Mucosa of stomach (tissue), 1 donor: ENCODE results near the gene GSTM4.
"Not testable (repeated sequence)": the region's sequence is repeated elsewhere in the genome, so short reads cannot be mapped to it uniquely, and the experiment has no call there.

Experiments used
- H3K27me3 ChIP-seq: one replicate; pipeline ENCODE4 v1.7.0; 2013; ENCODE audit warnings: mild to moderate bottlenecking, low read length; ENCODE audit not compliant: control insufficient read depth, insufficient read depth
- H3K36me3 ChIP-seq: one replicate; pipeline ENCODE4 v1.7.0; 2013; ENCODE audit warnings: low read length; ENCODE audit not compliant: control insufficient read depth, insufficient read depth
- H3K4me1 ChIP-seq: one replicate; pipeline ENCODE4 v1.7.0; 2013; ENCODE audit warnings: mild to moderate bottlenecking, low read length; ENCODE audit not compliant: control insufficient read depth, insufficient read depth
- H3K4me3 ChIP-seq: one replicate; pipeline ENCODE4 v1.7.0; 2013; ENCODE audit warnings: low read length
- H3K9ac ChIP-seq: one replicate; pipeline ENCODE4 v1.7.0; 2013; ENCODE audit warnings: mild to moderate bottlenecking, low read length, moderate library complexity
- H3K9me3 ChIP-seq: one replicate; pipeline ENCODE4 v1.7.0; 2013; ENCODE audit warnings: mild to moderate bottlenecking, low read length, moderate library complexity; ENCODE audit not compliant: control insufficient read depth
- donor health status: Pancreatic carcinoma.

The GSTM4 gene

GRCh38 chr1:109687109-109687508 is 31.2 kb downstream of the GSTM4 start:
- not testable (repeated sequence) for H3K27me3 ChIP-seq, H3K36me3 ChIP-seq, H3K9me3 ChIP-seq, H3K4me1 ChIP-seq, H3K9ac ChIP-seq, H3K4me3 ChIP-seq

DNA sequence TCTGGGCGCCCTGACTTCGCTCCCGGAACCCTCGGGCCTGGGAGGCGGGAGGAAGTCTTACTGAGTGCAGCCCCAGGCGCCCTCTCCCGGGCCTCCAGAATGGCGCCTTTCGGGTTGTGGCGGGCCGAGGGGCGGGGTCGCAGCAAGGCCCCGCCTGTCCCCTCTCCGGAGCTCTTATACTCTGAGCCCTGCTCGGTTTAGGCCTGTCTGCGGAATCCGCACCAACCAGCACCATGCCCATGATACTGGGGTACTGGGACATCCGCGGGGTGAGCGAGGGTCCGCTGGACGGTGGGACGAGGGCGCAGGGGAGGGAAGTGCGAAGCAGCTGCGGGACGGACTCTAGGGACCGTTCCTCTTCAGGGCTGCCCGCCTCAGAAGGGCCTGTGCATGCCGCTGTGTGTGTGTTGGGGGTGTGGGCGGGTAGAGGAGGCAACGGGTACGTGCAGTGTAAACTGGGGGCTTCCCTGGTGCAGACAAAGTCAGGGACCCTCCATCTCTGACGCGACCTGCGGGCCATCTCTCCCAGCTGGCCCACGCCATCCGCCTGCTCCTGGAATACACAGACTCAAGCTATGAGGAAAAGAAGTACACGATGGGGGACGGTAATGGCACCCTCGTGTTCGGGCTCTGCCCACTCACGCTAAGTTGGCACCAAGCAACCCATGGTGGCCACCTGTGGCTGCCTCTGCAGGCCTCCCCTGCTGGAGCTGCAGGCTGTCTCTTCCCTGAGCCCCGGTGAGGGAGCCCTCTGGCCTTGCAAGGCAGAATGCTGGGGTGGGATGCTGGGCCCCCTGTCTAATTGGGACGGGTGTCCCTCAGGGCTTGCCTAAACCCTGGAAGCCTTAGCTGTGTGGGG is 32.0 kb downstream of the GSTM4 start, which contains the start of gene GSTM1:
Gene GSTM1 (plus strand): TSS at position 177 of the 859 bp plus-strand sequence. CDS start 57 bp downstream, at position 234.
- Histone ChIP-seq H3K9me3 (no peaks in the 10 kb centered on the region), H3K36me3 (no peaks in the 10 kb centered on the region), H3K9ac (no peak within 1 kb of the TSS), H3K4me3 (no peak within 1 kb of the TSS), H3K4me1 (no peaks in the 10 kb centered on the region), H3K27me3 (no peaks in the 10 kb centered on the region)

DNA sequence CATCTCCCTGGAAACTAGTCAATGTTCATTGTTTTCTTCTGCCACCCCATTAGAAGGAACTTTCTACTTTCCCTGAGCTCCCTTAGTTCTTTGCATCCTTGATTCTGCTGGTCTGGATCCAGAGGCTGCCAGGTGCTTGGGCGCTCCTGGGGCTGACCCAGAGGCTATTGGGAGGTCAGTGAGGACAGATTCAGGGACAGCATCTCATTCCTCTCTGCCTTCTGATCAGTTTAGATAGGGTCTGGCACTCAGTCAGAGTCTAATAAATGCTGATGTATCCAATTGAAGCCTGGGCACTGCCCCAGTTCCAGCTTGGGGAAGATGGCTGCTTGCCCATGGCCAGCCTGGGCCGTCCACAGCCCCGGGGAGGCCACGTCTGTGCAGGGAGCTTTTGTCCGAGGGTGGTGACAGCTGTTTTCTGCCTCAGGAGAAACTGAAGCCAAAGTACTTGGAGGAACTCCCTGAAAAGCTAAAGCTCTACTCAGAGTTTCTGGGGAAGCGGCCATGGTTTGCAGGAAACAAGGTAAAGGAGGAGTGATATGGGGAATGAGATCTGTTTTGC is 34.0 kb downstream of the GSTM4 start:
- H3K9ac ChIP-seq = no peak overlapping the region
- no peak overlapping the region for H3K4me3 ChIP-seq
- no peaks in the 10 kb centered on the region for H3K4me1 ChIP-seq
- H3K9me3 ChIP-seq = no peaks in the 10 kb centered on the region
- H3K36me3 ChIP-seq = no peaks in the 10 kb centered on the region
- H3K27me3 ChIP-seq = no peaks in the 10 kb centered on the region

DNA sequence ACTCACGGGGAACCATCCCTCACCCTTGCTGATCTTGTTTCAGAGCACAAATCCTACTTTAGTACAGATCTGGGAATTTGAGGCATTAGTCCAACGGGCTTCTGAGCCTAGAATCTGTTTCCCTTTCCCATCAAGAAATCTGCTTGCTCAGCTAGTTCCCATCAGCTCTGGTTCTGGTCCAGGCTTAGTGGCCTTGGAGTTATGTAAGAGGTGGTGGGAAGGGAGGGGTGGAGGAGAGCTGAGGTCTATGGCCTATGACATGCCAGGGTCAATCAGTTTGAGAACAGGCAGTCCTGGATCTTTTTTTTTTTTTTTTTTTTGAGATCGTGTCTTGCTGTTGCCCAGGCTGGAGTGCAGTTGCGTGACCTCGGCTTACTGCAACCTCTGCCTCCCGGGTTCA is 35.9 kb downstream of the GSTM4 start:
- no peak overlapping the region for H3K9ac ChIP-seq
- no peak overlapping the region for H3K4me3 ChIP-seq
- no peaks in the 10 kb centered on the region for H3K27me3 ChIP-seq
- no peaks in the 10 kb centered on the region for H3K4me1 ChIP-seq
- H3K9me3 ChIP-seq = no peaks in the 10 kb centered on the region
- H3K36me3 ChIP-seq = no peaks in the 10 kb centered on the region

- not testable (repeated sequence) for H3K9ac ChIP-seq, H3K4me1 ChIP-seq, H3K4me3 ChIP-seq, H3K9me3 ChIP-seq, H3K36me3 ChIP-seq, H3K27me3 ChIP-seq
These were observed 38.5 kb downstream of the GSTM4 start for GRCh38 chr1:109694400-109694799.

DNA sequence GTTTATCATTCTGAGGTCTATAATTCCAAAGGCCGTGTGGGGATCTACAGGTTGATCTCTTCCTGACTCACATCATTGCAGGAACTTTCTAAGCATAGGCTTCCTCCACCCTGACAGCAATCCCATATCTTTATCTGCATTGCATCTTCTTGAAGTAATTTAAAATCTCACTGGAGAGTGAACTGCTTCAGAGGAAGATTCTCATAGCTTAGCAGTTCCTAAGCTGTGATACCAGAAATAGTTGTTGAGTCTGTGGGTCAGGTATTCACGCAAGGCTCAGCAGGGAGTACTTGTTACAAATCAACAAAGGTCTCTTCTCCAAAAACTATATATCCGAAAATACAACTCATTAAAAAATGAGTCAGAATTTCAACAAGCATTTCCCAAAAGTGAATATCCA is 39.2 kb downstream of the GSTM4 start:
- H3K27me3 ChIP-seq, H3K4me1 ChIP-seq, H3K9ac ChIP-seq: not testable (repeated sequence)

GRCh38 chr1:109697066-109697465 is 41.2 kb downstream of the GSTM4 start:
- Histone ChIP-seq H3K36me3 (no peaks in the 10 kb centered on the region), H3K9ac (no peak overlapping the region), H3K4me3 (no peak overlapping the region), H3K9me3 (no peaks in the 10 kb centered on the region), H3K27me3 (no peaks in the 10 kb centered on the region), H3K4me1 (no peaks in the 10 kb centered on the region)

More for the DNA sequence above, 39.2 kb downstream of the GSTM4 start:
- H3K4me3 ChIP-seq, H3K36me3 ChIP-seq, H3K9me3 ChIP-seq: not testable (repeated sequence)

DNA sequence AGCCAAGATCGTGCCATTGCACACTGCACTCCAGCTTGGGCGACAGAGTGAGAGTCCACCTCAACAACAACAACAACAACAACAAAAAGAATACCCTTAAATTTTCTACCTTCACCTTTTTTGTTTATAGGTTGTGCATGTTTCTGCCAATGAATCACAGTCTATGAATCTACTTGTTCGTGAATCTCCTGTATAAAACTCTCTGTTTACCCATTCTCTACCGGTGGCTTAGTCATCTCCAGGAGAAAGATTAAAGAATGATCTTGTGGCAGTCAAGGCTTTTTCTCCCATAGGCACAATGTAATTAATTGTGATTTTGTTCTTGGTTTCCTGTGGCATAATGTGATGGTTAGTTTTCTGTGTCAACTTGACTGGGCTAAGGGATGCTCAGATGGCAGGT is 42.0 kb downstream of the GSTM4 start:
- not testable (repeated sequence) for H3K9ac ChIP-seq, H3K4me3 ChIP-seq, H3K9me3 ChIP-seq, H3K27me3 ChIP-seq, H3K4me1 ChIP-seq, H3K36me3 ChIP-seq

GRCh38 chr1:109702940-109703339 is 47.0 kb downstream of the GSTM4 start:
- not testable (repeated sequence) for H3K36me3 ChIP-seq, H3K9me3 ChIP-seq, H3K9ac ChIP-seq, H3K4me1 ChIP-seq, H3K27me3 ChIP-seq, H3K4me3 ChIP-seq

GRCh38 chr1:109704173-109704572 is 48.3 kb downstream of the GSTM4 start:
- Histone ChIP-seq H3K9ac (no peak overlapping the region), H3K36me3 (no peaks in the 10 kb centered on the region), H3K4me1 (no peaks in the 10 kb centered on the region), H3K4me3 (no peak overlapping the region), H3K9me3 (no peaks in the 10 kb centered on the region), H3K27me3 (no peaks in the 10 kb centered on the region)

GRCh38 chr1:109705411-109705810 is 49.5 kb downstream of the GSTM4 start:
- H3K4me3 ChIP-seq = no peak overlapping the region
- H3K27me3 ChIP-seq = no peaks in the 10 kb centered on the region
- H3K9ac ChIP-seq = no peak overlapping the region
- H3K36me3 ChIP-seq = no peaks in the 10 kb centered on the region
- no peaks in the 10 kb centered on the region for H3K9me3 ChIP-seq
- H3K4me1 ChIP-seq = no peaks in the 10 kb centered on the region

GRCh38 chr1:109708949-109709348 is 53.0 kb downstream of the GSTM4 start:
- not testable (repeated sequence) for H3K4me3 ChIP-seq, H3K4me1 ChIP-seq, H3K27me3 ChIP-seq, H3K36me3 ChIP-seq, H3K9ac ChIP-seq, H3K9me3 ChIP-seq
